Uterus (tissue), 4 donors: ENCODE measurements around the gene SH3YL1. TPM values are rescaled to one million over a fixed set of nuclear protein-coding genes. Genes with fewer than 3 reads are reported as not detected.

Experiments used
- DNase-seq, 2 donors: peaks; one replicate each; pipeline ENCODE4 v3.0.0-alpha.2; 2019 to 2020
- H3K27ac ChIP-seq, 2 donors: fragments of 200-600 bp; sonication (generic); 1 replicate in 1 of 2; 2 replicates in 1 of 2; pipeline ENCODE4 v1.5.1; 2016 to 2018
- H3K27me3 ChIP-seq, 2 donors: fragments of 200-600 bp; sonication (generic); one replicate each; pipeline ENCODE4 v1.5.1; 2018 to 2019; ENCODE audit warnings: control low read depth in 1 of 2
- H3K36me3 ChIP-seq, 2 donors: fragments of 200-600 bp; sonication (generic); one replicate each; pipeline ENCODE4 v1.5.1; 2019; ENCODE audit warnings: control low read depth in 1 of 2
- H3K4me1 ChIP-seq, 2 donors: fragments of 200-600 bp; sonication (generic); one replicate each; pipeline ENCODE4 v1.5.1; 2018 to 2019; ENCODE audit warnings: control low read depth in 1 of 2
- H3K4me3 ChIP-seq, 2 donors: fragments of 200-600 bp; sonication (generic); 1 replicate in 1 of 2; 2 replicates in 1 of 2; pipeline ENCODE4 v1.5.1; 2018 to 2019; ENCODE audit warnings: mild to moderate bottlenecking in 1 of 2
- H3K9me3 ChIP-seq, 2 donors: fragments of 200-600 bp; sonication (generic); one replicate each; pipeline ENCODE4 v1.5.1; 2019; ENCODE audit warnings: control low read depth in 1 of 2
- CTCF ChIP-seq, 4 experiments: fragments of 200-600 bp in 2 of 4; fragments of 450-650 bp in 2 of 4; sonication (generic) in 2 of 4; IDR thresholded peaks; one replicate each; pipeline ENCODE4 v1.5.1; 2016 to 2019; ENCODE audit warnings: antibody characterized with exemption in 4 of 4, mild to moderate bottlenecking in 2 of 4, moderate library complexity in 1 of 4
- POLR2A ChIP-seq, 2 donors: fragments of 450-650 bp; IDR thresholded peaks; one replicate each; pipeline ENCODE4 v1.6.1; 2016; ENCODE audit warnings: antibody characterized with exemption in 2 of 2, mild to moderate bottlenecking in 1 of 2, moderate library complexity in 1 of 2
- intact Hi-C: fragments of 100-400 bp; cut with DNase I; formaldehyde crosslinking; loops from one replicate; pipeline ENCODE4 v1.15.1; 2023; ENCODE audit warnings: low total_unique reads
- total RNA-seq, 4 donors: library from RNA; depleted of rRNA in 3 of 4; stranded (reverse); fragments of >200 nt in 3 of 4; gene quantifications; one replicate each; pipeline versions ENCODE4 v1.1.0 to v1.2.4, GENCODE V29; 2014 to 2023
- donor health status: DM: yes; HTN: yes; CAD: no.

Gene SH3YL1
- total RNA-seq, 4 donors from 2014 or later, result 6.9 to 113 (median 55.5) TPM

- peak overlapping the region; percentile 73 to 95 for H3K27ac ChIP-seq
- H3K4me1 ChIP-seq, result peaks cover 0 to 12% of the 10 kb centered on the region in 2 donors
- no peaks in the 10 kb centered on the region for H3K36me3 ChIP-seq
- TF ChIP-seq POLR2A (IDR thresholded peaks at IDR 0.05) (no peak), CTCF (IDR thresholded peaks at IDR 0.05) (no peak)
- H3K27me3 ChIP-seq, result no peaks in the 10 kb centered on the region
- no peaks in the 10 kb centered on the region for H3K9me3 ChIP-seq
- DNase-seq, result peak; percentile 43 to 85
- peak overlapping the region; percentile 32 to 73 for H3K4me3 ChIP-seq
- intact Hi-C loops, result no loop called here
Measured at GRCh38 chr2:288758-289361, 25.0 kb upstream of the SH3YL1 start.

GRCh38 chr2:287911-288757, 24.3 kb upstream of the SH3YL1 start, which contains the start of gene ALKAL2:
Gene ALKAL2, minus strand, starts transcription at chr2:288091. Its CDS starts 256 bp downstream, at chr2:287835.
- H3K9me3 ChIP-seq, result no peaks in the 10 kb centered on the region
- peaks cover 0 to 12% of the 10 kb centered on the region in 2 donors for H3K4me1 ChIP-seq
- intact Hi-C loops, result no loop called here
- TF ChIP-seq POLR2A (IDR thresholded peaks at IDR 0.05) (no peak), CTCF (IDR thresholded peaks at IDR 0.05) (no peak)
- peak; percentile 48 to 50 for DNase-seq
- no peaks in the 10 kb centered on the region for H3K36me3 ChIP-seq
- peak within 1 kb of the TSS; percentile 73 to 95 for H3K27ac ChIP-seq
- no peaks in the 10 kb centered on the region for H3K27me3 ChIP-seq
- peak within 1 kb of the TSS; percentile 21 to 73 for H3K4me3 ChIP-seq

GRCh38 chr2:287471-287885, 23.6 kb upstream of the SH3YL1 start:
- H3K9me3 ChIP-seq, result no peaks in the 10 kb centered on the region
- peak overlapping the region; percentile 21 to 73 for H3K4me3 ChIP-seq
- DNase-seq, result peak; percentile 45 to 50
- no peaks in the 10 kb centered on the region for H3K36me3 ChIP-seq
- no peak for TF ChIP-seq POLR2A (IDR thresholded peaks at IDR 0.05)
- H3K27me3 ChIP-seq, result no peaks in the 10 kb centered on the region
- intact Hi-C loops, result no loop called here
- H3K27ac ChIP-seq, result peak overlapping the region; percentile 45 to 95
- peaks cover 0 to 12% of the 10 kb centered on the region in 2 donors for H3K4me1 ChIP-seq

GRCh38 chr2:286774-287392, 23.1 kb upstream of the SH3YL1 start:
- no peaks in the 10 kb centered on the region for H3K9me3 ChIP-seq
- peak overlapping the region; percentile 21 to 73 for H3K4me3 ChIP-seq
- no peaks in the 10 kb centered on the region for H3K36me3 ChIP-seq
- intact Hi-C loops, result no loop called here
- peaks cover 0 to 12% of the 10 kb centered on the region in 2 donors for H3K4me1 ChIP-seq
- peak; percentile 28 for DNase-seq
- no peaks in the 10 kb centered on the region for H3K27me3 ChIP-seq
- TF ChIP-seq CTCF (IDR thresholded peaks at IDR 0.05), result no peak
- TF ChIP-seq POLR2A (IDR thresholded peaks at IDR 0.05), result no peak
- peak overlapping the region; percentile 45 to 95 for H3K27ac ChIP-seq

- intact Hi-C loops, result no loop called here
- Histone ChIP-seq H3K4me3 (no peak overlapping the region), H3K9me3 (no peaks in the 10 kb centered on the region), H3K27me3 (no peaks in the 10 kb centered on the region), H3K4me1 (peaks cover 0 to 12% of the 10 kb centered on the region in 2 donors), H3K36me3 (no peaks in the 10 kb centered on the region), H3K27ac (no peak overlapping the region)
- DNase-seq, result no peak
- TF ChIP-seq POLR2A (IDR thresholded peaks at IDR 0.05) (no peak), CTCF (IDR thresholded peaks at IDR 0.05) (no peak)
Measured at GRCh38 chr2:286035-286434, 22.2 kb upstream of the SH3YL1 start.
